GM23338 (cell line): ENCODE data around the gene AFAP1. TPM values are rescaled to one million over a fixed set of nuclear protein-coding genes. Genes with fewer than 3 reads are reported as not detected.

Source experiments
- ATAC-seq: fragments of 200-7000 bp; cut with Tn5 transposase; 3 replicates; pipeline ENCODE4 v1.9.1; 2020
- DNase-seq: peaks from one replicate; pipeline ENCODE4 v3.0.0-alpha.2; 2015; ENCODE audit warnings: low spot score
- H2AFZ ChIP-seq: fragments of 200-600 bp; sonication (generic); 2 replicates; pipeline ENCODE4 v1.8.0; 2016; ENCODE audit warnings: antibody characterized with exemption, mild to moderate bottlenecking, moderate library complexity
- H3F3A ChIP-seq: fragments of 200-600 bp; sonication (generic); replicated peaks from 2 replicates; pipeline ENCODE4 v1.8.0; 2017; ENCODE audit warnings: antibody characterized with exemption, mixed run types, low read depth
- H3K27ac ChIP-seq: fragments of 200-600 bp; sonication (generic); 2 replicates; pipeline ENCODE4 v1.6.1; 2016; ENCODE audit warnings: low read depth
- H3K27me3 ChIP-seq: fragments of 200-600 bp; sonication (generic); 2 replicates; pipeline ENCODE4 v1.8.0; 2016; ENCODE audit warnings: mild to moderate bottlenecking, mixed run types, moderate library complexity; ENCODE audit not compliant: insufficient read depth
- H3K36me3 ChIP-seq: fragments of 200-600 bp; sonication (generic); 2 replicates; pipeline ENCODE4 v1.8.0; 2016; ENCODE audit warnings: mild to moderate bottlenecking; ENCODE audit not compliant: insufficient read depth
- H3K4me1 ChIP-seq: fragments of 200-600 bp; sonication (generic); 2 replicates; pipeline ENCODE4 v1.8.0; 2016; ENCODE audit warnings: mild to moderate bottlenecking, moderate library complexity; ENCODE audit not compliant: insufficient read depth
- H3K4me2 ChIP-seq: fragments of 200-600 bp; sonication (generic); 2 replicates; pipeline ENCODE4 v1.7.1; 2017; ENCODE audit warnings: mixed run types
- H3K4me3 ChIP-seq: fragments of 200-600 bp; sonication (generic); 2 replicates; pipeline ENCODE4 v1.6.1; 2016; ENCODE audit warnings: mixed run types
- H3K79me2 ChIP-seq: fragments of 200-600 bp; sonication (generic); replicated peaks from 2 replicates; pipeline ENCODE4 v1.8.0; 2017; ENCODE audit warnings: mild to moderate bottlenecking; ENCODE audit not compliant: insufficient read depth
- H3K9me2 ChIP-seq: fragments of 200-600 bp; sonication (generic); 2 replicates; pipeline ENCODE4 v1.8.0; 2017; ENCODE audit not compliant: insufficient read depth
- H4K20me1 ChIP-seq: fragments of 200-600 bp; sonication (generic); replicated peaks from 2 replicates; pipeline ENCODE4 v1.8.0; 2017; ENCODE audit warnings: mild to moderate bottlenecking; ENCODE audit not compliant: insufficient read depth
- H3K27ac Mint-ChIP-seq: 2 replicates; pipeline ENCODE4 v1.8.0; 2020; ENCODE audit warnings: inconsistent platforms, mild to moderate bottlenecking, moderate library complexity, mixed read lengths
- H3K27me3 Mint-ChIP-seq: 3 replicates; pipeline ENCODE4 v1.8.0; 2022; ENCODE audit warnings: low read depth, mild to moderate bottlenecking, moderate library complexity, mixed read lengths, inconsistent platforms; ENCODE audit not compliant: insufficient read depth, poor library complexity
- H3K36me3 Mint-ChIP-seq: 3 replicates; pipeline ENCODE4 v1.8.0; 2021; ENCODE audit warnings: low read depth, mild to moderate bottlenecking, inconsistent platforms, moderate library complexity, mixed read lengths
- H3K4me1 Mint-ChIP-seq: 3 replicates; pipeline ENCODE4 v1.8.0; 2020; ENCODE audit warnings: mild to moderate bottlenecking, inconsistent platforms, mixed read lengths
- H3K4me3 Mint-ChIP-seq: 3 replicates; pipeline ENCODE4 v1.8.0; 2021; ENCODE audit warnings: moderate library complexity, mild to moderate bottlenecking, inconsistent platforms, mixed read lengths
- H3K9me3 Mint-ChIP-seq: 3 replicates; pipeline ENCODE4 v1.8.0; 2020; ENCODE audit warnings: moderate library complexity, mild to moderate bottlenecking, inconsistent platforms, mixed read lengths
- CREB1 ChIP-seq: fragments of 250-450 bp; sonication (Bioruptor Pico); IDR thresholded peaks from 2 replicates; pipeline ENCODE4 v1.5.0; 2020; ENCODE audit warnings: low read depth, mild to moderate bottlenecking, moderate library complexity
- EZH2 ChIP-seq: fragments of 200-600 bp; sonication (generic); IDR thresholded peaks from one replicate; pipeline ENCODE4 v1.8.0; 2017; ENCODE audit warnings: antibody characterized with exemption, mild to moderate bottlenecking, low read depth; ENCODE audit not compliant: unreplicated experiment
- EZH2phosphoT487 ChIP-seq: fragments of 200-600 bp; sonication (generic); IDR thresholded peaks from one replicate; pipeline ENCODE4 v1.8.1; 2018; ENCODE audit warnings: antibody characterized with exemption; ENCODE audit not compliant: unreplicated experiment
- JUNB ChIP-seq: IDR thresholded peaks from one replicate; pipeline ENCODE4 v1.6.1; 2016; ENCODE audit warnings: antibody characterized with exemption; ENCODE audit not compliant: unreplicated experiment
- NANOG ChIP-seq: IDR thresholded peaks from 2 replicates; pipeline ENCODE4 v1.6.1; 2016; ENCODE audit warnings: antibody characterized with exemption, borderline replicate concordance
- POLR2AphosphoS5 ChIP-seq: IDR thresholded peaks from 2 replicates; pipeline ENCODE4 v1.6.1; 2016; ENCODE audit warnings: antibody characterized with exemption, low read depth
- STAT1 ChIP-seq: IDR thresholded peaks from one replicate; pipeline ENCODE4 v1.6.1; 2016; ENCODE audit warnings: antibody characterized with exemption; ENCODE audit not compliant: unreplicated experiment
- ZNF331 ChIP-seq: fragments of 250-450 bp; sonication (Bioruptor Pico); IDR thresholded peaks from 2 replicates; pipeline ENCODE4 v1.5.0; 2020; ENCODE audit warnings: low read depth, mild to moderate bottlenecking, moderate library complexity
- polyA plus RNA-seq: library from polyadenylated mRNA; unstranded; fragments of >200 nt; fragmentation: Nextera tagmentation; extraction: Ambion mirVana; gene quantifications from 2 replicates; pipeline ENCODE4 v1.2.1, GENCODE V29; 2016
- total RNA-seq: library from RNA; depleted of rRNA; stranded (reverse); fragments of >200 nt; shearing (Covaris generic); gene quantifications from 2 replicates; pipeline ENCODE4 v1.2.3, GENCODE V29; 2014
- TF ChIP-seq, protein P1 (sequence below): IDR thresholded peaks from 2 replicates; pipeline ENCODE4 v1.6.1; 2016; ENCODE audit warnings: antibody characterized with exemption
- TF ChIP-seq, protein P2 (sequence below): IDR thresholded peaks from one replicate; pipeline ENCODE4 v1.6.1; 2018; ENCODE audit warnings: antibody characterized with exemption; ENCODE audit not compliant: unreplicated experiment
- TF ChIP-seq, protein P3 (sequence below): fragments of 250-450 bp; sonication (Bioruptor Pico); IDR thresholded peaks from 2 replicates; pipeline ENCODE4 v1.5.0; 2020; ENCODE audit warnings: mild to moderate bottlenecking, moderate library complexity

Gene AFAP1
- total and polyA plus RNA-seq, 2 experiments from 2014 or later: 6.5 to 21.5 TPM

DNA sequence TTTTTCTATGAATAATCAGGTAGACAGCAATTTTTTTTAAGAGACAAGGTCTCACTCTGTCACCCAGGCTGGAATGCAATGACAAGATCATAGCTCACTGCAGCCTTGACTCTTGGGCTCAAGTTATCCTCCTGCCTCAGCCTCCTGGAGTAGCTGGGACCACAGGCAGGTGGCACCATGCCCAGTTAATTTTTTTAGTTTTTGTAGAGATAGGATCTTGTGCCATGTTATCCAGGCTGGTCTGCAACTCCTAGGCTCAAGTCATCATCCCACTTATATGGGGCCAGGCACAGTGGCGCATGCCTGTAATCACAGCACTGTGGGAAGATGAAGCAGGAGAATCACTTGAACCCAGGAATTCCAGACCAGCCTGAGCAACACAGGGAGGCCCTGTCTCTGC lies 26.8 kb downstream of the AFAP1 start (continued):
- TF ChIP-seq, protein P1, sequence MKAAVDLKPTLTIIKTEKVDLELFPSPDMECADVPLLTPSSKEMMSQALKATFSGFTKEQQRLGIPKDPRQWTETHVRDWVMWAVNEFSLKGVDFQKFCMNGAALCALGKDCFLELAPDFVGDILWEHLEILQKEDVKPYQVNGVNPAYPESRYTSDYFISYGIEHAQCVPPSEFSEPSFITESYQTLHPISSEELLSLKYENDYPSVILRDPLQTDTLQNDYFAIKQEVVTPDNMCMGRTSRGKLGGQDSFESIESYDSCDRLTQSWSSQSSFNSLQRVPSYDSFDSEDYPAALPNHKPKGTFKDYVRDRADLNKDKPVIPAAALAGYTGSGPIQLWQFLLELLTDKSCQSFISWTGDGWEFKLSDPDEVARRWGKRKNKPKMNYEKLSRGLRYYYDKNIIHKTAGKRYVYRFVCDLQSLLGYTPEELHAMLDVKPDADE: no peak
- no peak for TF ChIP-seq NANOG

DNA sequence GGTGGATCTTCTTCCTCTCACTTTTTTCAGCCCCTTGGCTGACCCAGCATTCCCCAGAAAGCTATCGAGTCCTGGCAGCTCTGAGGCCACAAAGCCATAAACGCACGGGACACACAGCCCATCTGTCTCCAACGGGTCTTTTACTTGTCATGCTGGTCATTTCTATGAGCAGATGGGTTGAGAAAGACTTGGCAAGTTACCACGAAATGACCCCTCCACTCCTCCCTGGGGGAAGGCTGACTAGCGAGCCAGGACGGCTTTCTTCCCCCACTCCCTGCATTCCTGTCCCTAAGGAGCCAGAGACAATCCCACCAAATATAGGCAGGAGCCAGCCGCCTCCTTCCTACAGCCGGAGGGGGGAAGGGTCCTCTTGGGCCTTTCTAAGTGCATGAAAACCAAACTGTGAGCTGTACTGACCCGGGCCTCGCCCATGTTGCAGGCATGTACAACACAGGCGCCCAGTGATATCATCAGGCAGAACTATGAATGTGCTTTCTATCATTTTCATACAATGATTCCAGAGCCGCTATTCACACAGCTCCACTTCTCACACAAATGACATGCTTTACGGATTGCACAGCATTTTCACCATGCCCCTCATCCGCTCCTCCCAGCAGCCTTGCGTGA lies 28.6 kb downstream of the AFAP1 start:
- no peaks in the 10 kb centered on the region for H3F3A ChIP-seq
- ATAC-seq (peak; percentile 89), DNase-seq (peak; percentile 77)
- Mint-ChIP-seq H3K36me3 (no peaks in the 10 kb centered on the region), H3K4me3 (peak overlapping the region; percentile 34; the same call in 2 of the 3 replicates), H3K4me1 (peaks cover 60% of the 10 kb centered on the region), H3K27ac (peak overlapping the region; percentile 96), H3K27me3 (no peaks in the 10 kb centered on the region), H3K9me3 (no peaks in the 10 kb centered on the region)
- H3K9me2 ChIP-seq: no peaks in the 10 kb centered on the region
- H3K4me3 ChIP-seq: 0 out of 2 replicates have a peak overlapping the region, but pooled peaks have one; percentile 4
- H3K79me2 ChIP-seq: peaks cover 97% of the 10 kb centered on the region
- H3K36me3 ChIP-seq: no peaks in the 10 kb centered on the region
- H3K27me3 ChIP-seq: no peaks in the 10 kb centered on the region
- H4K20me1 ChIP-seq: no peaks in the 10 kb centered on the region; the same call in 1 of the 2 replicates
- H3K4me2 ChIP-seq: peak overlapping the region; percentile 53
- H3K4me1 ChIP-seq: peaks cover 68% of the 10 kb centered on the region
- no peak overlapping the region for H2AFZ ChIP-seq
- peak overlapping the region; percentile 88; the same call in 1 of the 2 replicates for H3K27ac ChIP-seq
- TF ChIP-seq ZNF331 (no peak), POLR2AphosphoS5 (no peak), JUNB (no peak), STAT1 (no peak), NANOG (no peak), EZH2phosphoT487 (no peak), EZH2 (no peak), CREB1 (no peak)
- TF ChIP-seq, protein P1: no peak
- TF ChIP-seq, protein P2, sequence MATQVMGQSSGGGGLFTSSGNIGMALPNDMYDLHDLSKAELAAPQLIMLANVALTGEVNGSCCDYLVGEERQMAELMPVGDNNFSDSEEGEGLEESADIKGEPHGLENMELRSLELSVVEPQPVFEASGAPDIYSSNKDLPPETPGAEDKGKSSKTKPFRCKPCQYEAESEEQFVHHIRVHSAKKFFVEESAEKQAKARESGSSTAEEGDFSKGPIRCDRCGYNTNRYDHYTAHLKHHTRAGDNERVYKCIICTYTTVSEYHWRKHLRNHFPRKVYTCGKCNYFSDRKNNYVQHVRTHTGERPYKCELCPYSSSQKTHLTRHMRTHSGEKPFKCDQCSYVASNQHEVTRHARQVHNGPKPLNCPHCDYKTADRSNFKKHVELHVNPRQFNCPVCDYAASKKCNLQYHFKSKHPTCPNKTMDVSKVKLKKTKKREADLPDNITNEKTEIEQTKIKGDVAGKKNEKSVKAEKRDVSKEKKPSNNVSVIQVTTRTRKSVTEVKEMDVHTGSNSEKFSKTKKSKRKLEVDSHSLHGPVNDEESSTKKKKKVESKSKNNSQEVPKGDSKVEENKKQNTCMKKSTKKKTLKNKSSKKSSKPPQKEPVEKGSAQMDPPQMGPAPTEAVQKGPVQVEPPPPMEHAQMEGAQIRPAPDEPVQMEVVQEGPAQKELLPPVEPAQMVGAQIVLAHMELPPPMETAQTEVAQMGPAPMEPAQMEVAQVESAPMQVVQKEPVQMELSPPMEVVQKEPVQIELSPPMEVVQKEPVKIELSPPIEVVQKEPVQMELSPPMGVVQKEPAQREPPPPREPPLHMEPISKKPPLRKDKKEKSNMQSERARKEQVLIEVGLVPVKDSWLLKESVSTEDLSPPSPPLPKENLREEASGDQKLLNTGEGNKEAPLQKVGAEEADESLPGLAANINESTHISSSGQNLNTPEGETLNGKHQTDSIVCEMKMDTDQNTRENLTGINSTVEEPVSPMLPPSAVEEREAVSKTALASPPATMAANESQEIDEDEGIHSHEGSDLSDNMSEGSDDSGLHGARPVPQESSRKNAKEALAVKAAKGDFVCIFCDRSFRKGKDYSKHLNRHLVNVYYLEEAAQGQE: no peak
- TF ChIP-seq, protein P3, sequence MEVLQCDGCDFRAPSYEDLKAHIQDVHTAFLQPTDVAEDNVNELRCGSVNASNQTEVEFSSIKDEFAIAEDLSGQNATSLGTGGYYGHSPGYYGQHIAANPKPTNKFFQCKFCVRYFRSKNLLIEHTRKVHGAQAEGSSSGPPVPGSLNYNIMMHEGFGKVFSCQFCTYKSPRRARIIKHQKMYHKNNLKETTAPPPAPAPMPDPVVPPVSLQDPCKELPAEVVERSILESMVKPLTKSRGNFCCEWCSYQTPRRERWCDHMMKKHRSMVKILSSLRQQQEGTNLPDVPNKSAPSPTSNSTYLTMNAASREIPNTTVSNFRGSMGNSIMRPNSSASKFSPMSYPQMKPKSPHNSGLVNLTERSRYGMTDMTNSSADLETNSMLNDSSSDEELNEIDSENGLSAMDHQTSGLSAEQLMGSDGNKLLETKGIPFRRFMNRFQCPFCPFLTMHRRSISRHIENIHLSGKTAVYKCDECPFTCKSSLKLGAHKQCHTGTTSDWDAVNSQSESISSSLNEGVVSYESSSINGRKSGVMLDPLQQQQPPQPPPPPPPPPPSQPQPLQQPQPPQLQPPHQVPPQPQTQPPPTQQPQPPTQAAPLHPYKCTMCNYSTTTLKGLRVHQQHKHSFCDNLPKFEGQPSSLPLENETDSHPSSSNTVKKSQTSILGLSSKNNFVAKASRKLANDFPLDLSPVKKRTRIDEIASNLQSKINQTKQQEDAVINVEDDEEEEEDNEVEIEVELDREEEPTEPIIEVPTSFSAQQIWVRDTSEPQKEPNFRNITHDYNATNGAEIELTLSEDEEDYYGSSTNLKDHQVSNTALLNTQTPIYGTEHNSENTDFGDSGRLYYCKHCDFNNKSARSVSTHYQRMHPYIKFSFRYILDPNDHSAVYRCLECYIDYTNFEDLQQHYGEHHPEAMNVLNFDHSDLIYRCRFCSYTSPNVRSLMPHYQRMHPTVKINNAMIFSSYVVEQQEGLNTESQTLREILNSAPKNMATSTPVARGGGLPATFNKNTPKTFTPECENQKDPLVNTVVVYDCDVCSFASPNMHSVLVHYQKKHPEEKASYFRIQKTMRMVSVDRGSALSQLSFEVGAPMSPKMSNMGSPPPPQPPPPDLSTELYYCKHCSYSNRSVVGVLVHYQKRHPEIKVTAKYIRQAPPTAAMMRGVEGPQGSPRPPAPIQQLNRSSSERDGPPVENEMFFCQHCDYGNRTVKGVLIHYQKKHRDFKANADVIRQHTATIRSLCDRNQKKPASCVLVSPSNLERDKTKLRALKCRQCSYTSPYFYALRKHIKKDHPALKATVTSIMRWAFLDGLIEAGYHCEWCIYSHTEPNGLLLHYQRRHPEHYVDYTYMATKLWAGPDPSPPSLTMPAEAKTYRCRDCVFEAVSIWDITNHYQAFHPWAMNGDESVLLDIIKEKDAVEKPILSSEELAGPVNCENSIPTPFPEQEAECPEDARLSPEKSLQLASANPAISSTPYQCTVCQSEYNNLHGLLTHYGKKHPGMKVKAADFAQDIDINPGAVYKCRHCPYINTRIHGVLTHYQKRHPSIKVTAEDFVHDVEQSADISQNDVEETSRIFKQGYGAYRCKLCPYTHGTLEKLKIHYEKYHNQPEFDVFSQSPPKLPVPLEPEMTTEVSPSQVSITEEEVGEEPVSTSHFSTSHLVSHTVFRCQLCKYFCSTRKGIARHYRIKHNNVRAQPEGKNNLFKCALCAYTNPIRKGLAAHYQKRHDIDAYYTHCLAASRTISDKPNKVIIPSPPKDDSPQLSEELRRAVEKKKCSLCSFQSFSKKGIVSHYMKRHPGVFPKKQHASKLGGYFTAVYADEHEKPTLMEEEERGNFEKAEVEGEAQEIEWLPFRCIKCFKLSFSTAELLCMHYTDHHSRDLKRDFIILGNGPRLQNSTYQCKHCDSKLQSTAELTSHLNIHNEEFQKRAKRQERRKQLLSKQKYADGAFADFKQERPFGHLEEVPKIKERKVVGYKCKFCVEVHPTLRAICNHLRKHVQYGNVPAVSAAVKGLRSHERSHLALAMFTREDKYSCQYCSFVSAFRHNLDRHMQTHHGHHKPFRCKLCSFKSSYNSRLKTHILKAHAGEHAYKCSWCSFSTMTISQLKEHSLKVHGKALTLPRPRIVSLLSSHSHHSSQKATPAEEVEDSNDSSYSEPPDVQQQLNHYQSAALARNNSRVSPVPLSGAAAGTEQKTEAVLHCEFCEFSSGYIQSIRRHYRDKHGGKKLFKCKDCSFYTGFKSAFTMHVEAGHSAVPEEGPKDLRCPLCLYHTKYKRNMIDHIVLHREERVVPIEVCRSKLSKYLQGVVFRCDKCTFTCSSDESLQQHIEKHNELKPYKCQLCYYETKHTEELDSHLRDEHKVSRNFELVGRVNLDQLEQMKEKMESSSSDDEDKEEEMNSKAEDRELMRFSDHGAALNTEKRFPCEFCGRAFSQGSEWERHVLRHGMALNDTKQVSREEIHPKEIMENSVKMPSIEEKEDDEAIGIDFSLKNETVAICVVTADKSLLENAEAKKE (CRISPR knock-in tag): no peak
